A549 treated with DMSO at 1 μM for 4 hours (cell line): ENCODE data around the gene KCNN1. TPM values are rescaled to one million over a fixed set of nuclear protein-coding genes. Genes with fewer than 3 reads are reported as not detected.

ENCODE experiments used
- total RNA-seq: library from RNA; stranded (reverse); fragments of 200-300 nt; extraction: Qiagen RNA extraction; gene quantifications from 5 replicates; pipeline ENCODE4 v1.2.3, GENCODE V29; 2022; ENCODE audit warnings: low read depth

KCNN1 gene
- 0.22 to 0.76 TPM (median 0.63 TPM) in 5 replicates for total RNA-seq

DNA sequence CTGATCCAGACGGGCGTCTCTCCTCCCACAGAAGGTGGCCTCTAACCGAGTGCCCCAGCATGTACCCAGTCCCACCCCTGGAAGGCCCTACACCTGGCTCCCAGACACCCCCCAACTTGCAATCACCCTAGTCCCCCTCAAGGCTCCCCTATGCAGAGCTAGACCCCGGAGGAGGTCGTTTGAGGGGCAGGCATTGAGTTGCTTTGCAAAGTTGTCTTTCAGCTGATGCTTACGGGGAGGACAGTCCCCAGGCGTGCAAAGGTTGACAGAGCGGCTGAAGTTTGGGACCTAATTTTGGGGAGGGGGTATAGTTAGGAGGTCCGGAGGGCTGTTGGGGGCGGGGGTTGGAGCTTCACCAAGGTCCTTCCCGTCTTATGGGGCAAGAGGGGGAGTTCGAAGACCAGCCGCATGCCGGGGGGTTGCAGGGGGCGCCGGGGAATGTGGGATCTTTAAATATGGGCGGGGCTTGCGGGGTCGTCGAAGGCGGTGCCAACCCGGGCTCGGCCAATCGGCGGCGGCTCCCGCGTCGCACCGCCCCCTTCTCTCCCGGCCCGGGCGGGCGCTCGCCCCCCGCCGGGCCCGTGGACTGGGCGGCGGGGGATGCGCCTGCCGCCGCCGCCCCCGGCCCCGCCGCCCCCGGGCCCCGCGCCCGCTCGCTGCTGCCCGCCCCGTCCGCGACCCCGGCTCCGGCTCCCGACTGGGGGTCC is at the start of gene KCNN1:
Gene KCNN1, plus strand, starts transcription at position 558 of the 707 bp plus-strand sequence. CDS start 6,782 bp downstream, outside the sequence.

GRCh38 chr19:17932485-17933338 is 34.2 kb upstream of the KCNN1 start, which contains the start of gene CCDC124:
Gene CCDC124, plus strand, starts transcription at chr19:17933015. Its CDS starts 3,406 bp downstream, at chr19:17936421.

GRCh38 chr19:18007917-18008673 is 41.2 kb downstream of the KCNN1 start, which contains the start of gene ARRDC2:
Gene ARRDC2, plus strand, starts transcription at chr19:18008170. Its CDS starts 141 bp downstream, at chr19:18008311.

Other genes starting within 250 kb of the KCNN1 start
- gene MAP1S, start 247.6 kb upstream of the KCNN1 start, total RNA-seq, result 26.1 to 33.6 TPM (median 30.2 TPM) in 5 replicates
- 16.5 to 22.2 TPM (median 19.9 TPM) in 5 replicates for gene FCHO1, start 215.6 kb upstream of the KCNN1 start, total RNA-seq
- 3.2 to 4.3 TPM (median 3.9 TPM) in 5 replicates for gene B3GNT3, start 172.0 kb upstream of the KCNN1 start, total RNA-seq
- gene INSL3, start 145.6 kb upstream of the KCNN1 start, total RNA-seq, result 0.30 to 0.59 TPM (median 0.52 TPM) in 5 replicates
- gene JAK3, start 119.1 kb upstream of the KCNN1 start, total RNA-seq, result 0.20 to 0.43 TPM (median 0.26 TPM) in 5 replicates
- 2,010 to 2,240 TPM (median 2,067 TPM) in 5 replicates for gene RPL18A, start 107.2 kb upstream of the KCNN1 start, total RNA-seq
- 0.13 to 0.24 TPM (median 0.13 TPM) in 5 replicates for gene SLC5A5, start 95.2 kb upstream of the KCNN1 start, total RNA-seq
- gene CCDC124, start 34.1 kb upstream of the KCNN1 start, total RNA-seq, result 87.8 to 113 TPM (median 92.8 TPM) in 5 replicates
- gene ARRDC2, start 41.1 kb downstream of the KCNN1 start, total RNA-seq, result 21.0 to 28.4 TPM (median 25.9 TPM) in 5 replicates
- not detected in 5 replicates for gene IL12RB1, start 119.8 kb downstream of the KCNN1 start, total RNA-seq
- gene MAST3, start 130.7 kb downstream of the KCNN1 start, total RNA-seq, result 1.7 to 2.3 TPM (median 2.0 TPM) in 5 replicates
- 4.4 to 11.0 TPM (median 10.6 TPM) in 5 replicates for gene PIK3R2, start 186.1 kb downstream of the KCNN1 start, total RNA-seq
- 11.6 to 20.8 TPM (median 13.7 TPM) in 5 replicates for gene IFI30, start 206.7 kb downstream of the KCNN1 start, total RNA-seq
- 8.2 to 13.5 TPM (median 11.9 TPM) in 5 replicates for gene MPV17L2, start 226.1 kb downstream of the KCNN1 start, total RNA-seq
- gene RAB3A, start 236.9 kb downstream of the KCNN1 start, total RNA-seq, result 0.74 to 0.94 TPM (median 0.87 TPM) in 5 replicates